Loucy (cell line): ENCODE data around the gene RBSN.

Experiments used
- H2AFZ ChIP-seq: fragments of 200-600 bp; sonication (generic); 2 replicates; pipeline ENCODE4 v1.6.0; 2016; ENCODE audit warnings: antibody characterized with exemption, mild to moderate bottlenecking, low read length, moderate library complexity
- H3F3A ChIP-seq: fragments of 200-600 bp; 2 replicates; pipeline ENCODE4 v1.6.0; 2016; ENCODE audit warnings: antibody characterized with exemption, low read depth, mild to moderate bottlenecking
- H3K27me3 ChIP-seq: fragments of 200-600 bp; sonication (generic); 2 replicates; pipeline ENCODE4 v1.6.1; 2014; ENCODE audit warnings: low read length, mild to moderate bottlenecking; ENCODE audit not compliant: insufficient read depth, poor library complexity, severe bottlenecking
- H3K36me3 ChIP-seq: fragments of 200-600 bp; sonication (generic); 2 replicates; pipeline ENCODE4 v1.6.1; 2016; ENCODE audit warnings: low read length; ENCODE audit not compliant: insufficient read depth
- H3K4me1 ChIP-seq: fragments of 200-600 bp; sonication (generic); 2 replicates; pipeline ENCODE4 v1.5.1; 2014; ENCODE audit warnings: low read length, mild to moderate bottlenecking; ENCODE audit not compliant: insufficient read depth, poor library complexity, severe bottlenecking
- H3K4me2 ChIP-seq: fragments of 200-600 bp; sonication (generic); 2 replicates; pipeline ENCODE4 v1.6.0; 2014; ENCODE audit warnings: antibody characterized with exemption, low read length, low read depth, mild to moderate bottlenecking; ENCODE audit not compliant: poor library complexity, severe bottlenecking
- H3K4me3 ChIP-seq: fragments of 200-600 bp; sonication (generic); 2 replicates; pipeline ENCODE4 v1.5.1; 2014; ENCODE audit warnings: low read length, mild to moderate bottlenecking, mixed read lengths; ENCODE audit not compliant: poor library complexity, severe bottlenecking
- H3K79me2 ChIP-seq: fragments of 200-600 bp; sonication (generic); 2 replicates; pipeline ENCODE4 v1.6.1; 2014; ENCODE audit warnings: low read length; ENCODE audit not compliant: insufficient read depth
- H3K9ac ChIP-seq: fragments of 200-600 bp; sonication (generic); 2 replicates; pipeline ENCODE4 v1.6.0; 2014; ENCODE audit warnings: mild to moderate bottlenecking, low read depth, low read length, moderate library complexity; ENCODE audit not compliant: poor library complexity, severe bottlenecking
- H3K9me2 ChIP-seq: fragments of 200-600 bp; sonication (generic); replicated peaks from 2 replicates; pipeline ENCODE4 v1.6.1; 2016; ENCODE audit warnings: low read depth, low read length, mixed read lengths
- H3K9me3 ChIP-seq: fragments of 200-600 bp; sonication (generic); 2 replicates; pipeline ENCODE4 v1.6.1; 2014; ENCODE audit warnings: mild to moderate bottlenecking, antibody characterized with exemption, low read length, low read depth; ENCODE audit not compliant: insufficient read depth
- H4K20me1 ChIP-seq: fragments of 200-600 bp; sonication (generic); 2 replicates; pipeline ENCODE4 v1.6.0; 2014; ENCODE audit warnings: antibody characterized with exemption, low read length, mild to moderate bottlenecking; ENCODE audit not compliant: insufficient read depth, poor library complexity, severe bottlenecking
- EZH2phosphoT487 ChIP-seq: fragments of 200-600 bp; IDR thresholded peaks from 2 replicates; pipeline ENCODE4 v1.6.1; 2018; ENCODE audit warnings: antibody characterized with exemption, mild to moderate bottlenecking, moderate library complexity, borderline replicate concordance
- TF ChIP-seq, protein P1 (sequence below): fragments of 200-600 bp; sonication (generic); conservative IDR thresholded peaks from 2 replicates; pipeline ENCODE4 v1.5.1; 2014; ENCODE audit warnings: mild to moderate bottlenecking, antibody characterized with exemption, low read length

RBSN gene

DNA sequence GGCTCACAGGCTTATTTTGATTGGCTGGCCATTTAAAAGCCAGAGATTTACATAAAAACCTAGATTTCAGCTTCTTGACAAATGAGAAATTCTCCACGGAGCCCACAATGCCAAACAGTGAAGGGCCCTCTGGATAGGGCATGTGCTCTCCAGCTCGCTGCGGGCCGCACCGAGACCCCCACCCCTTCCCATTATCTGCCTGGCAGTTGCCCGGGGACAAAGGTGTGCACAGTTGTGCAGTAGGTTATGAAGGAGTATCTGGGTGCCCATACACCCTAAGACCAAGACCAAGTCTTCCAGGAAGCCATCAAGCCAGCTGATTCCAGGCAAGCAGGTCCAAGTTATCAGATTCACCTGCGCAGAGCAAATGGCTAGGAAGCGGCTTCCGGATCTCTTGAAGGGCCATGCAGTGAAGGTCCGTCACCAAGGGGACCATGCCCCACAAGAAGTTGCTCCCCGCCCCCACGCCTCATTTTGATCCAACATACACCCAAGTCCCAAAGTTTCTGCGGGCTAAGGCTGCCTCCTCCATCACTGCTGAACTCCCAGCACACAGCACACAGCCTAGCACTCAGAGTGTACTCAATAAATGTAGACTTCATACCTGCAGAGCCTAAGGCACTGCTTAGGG is 35.2 kb downstream of the RBSN start:
- no peaks in the 10 kb centered on the region for H3K9me2 ChIP-seq
- H4K20me1 ChIP-seq: peaks cover 21% of the 10 kb centered on the region
- no peaks in the 10 kb centered on the region for H3K27me3 ChIP-seq
- H2AFZ ChIP-seq: no peak overlapping the region
- H3F3A ChIP-seq: no peaks in the 10 kb centered on the region
- peaks cover 17% of the 10 kb centered on the region for H3K4me1 ChIP-seq
- no peak for TF ChIP-seq EZH2phosphoT487
- TF ChIP-seq, protein P1, sequence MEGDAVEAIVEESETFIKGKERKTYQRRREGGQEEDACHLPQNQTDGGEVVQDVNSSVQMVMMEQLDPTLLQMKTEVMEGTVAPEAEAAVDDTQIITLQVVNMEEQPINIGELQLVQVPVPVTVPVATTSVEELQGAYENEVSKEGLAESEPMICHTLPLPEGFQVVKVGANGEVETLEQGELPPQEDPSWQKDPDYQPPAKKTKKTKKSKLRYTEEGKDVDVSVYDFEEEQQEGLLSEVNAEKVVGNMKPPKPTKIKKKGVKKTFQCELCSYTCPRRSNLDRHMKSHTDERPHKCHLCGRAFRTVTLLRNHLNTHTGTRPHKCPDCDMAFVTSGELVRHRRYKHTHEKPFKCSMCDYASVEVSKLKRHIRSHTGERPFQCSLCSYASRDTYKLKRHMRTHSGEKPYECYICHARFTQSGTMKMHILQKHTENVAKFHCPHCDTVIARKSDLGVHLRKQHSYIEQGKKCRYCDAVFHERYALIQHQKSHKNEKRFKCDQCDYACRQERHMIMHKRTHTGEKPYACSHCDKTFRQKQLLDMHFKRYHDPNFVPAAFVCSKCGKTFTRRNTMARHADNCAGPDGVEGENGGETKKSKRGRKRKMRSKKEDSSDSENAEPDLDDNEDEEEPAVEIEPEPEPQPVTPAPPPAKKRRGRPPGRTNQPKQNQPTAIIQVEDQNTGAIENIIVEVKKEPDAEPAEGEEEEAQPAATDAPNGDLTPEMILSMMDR: no peak
- H3K4me3 ChIP-seq: peak overlapping the region; percentile 96
- no peaks in the 10 kb centered on the region for H3K9me3 ChIP-seq
- H3K79me2 ChIP-seq: peaks cover 27% of the 10 kb centered on the region
- peaks cover 5% of the 10 kb centered on the region; the same call in 1 of the 2 replicates for H3K36me3 ChIP-seq
- H3K9ac ChIP-seq: peak overlapping the region; percentile 92
- peak overlapping the region; percentile 90 for H3K4me2 ChIP-seq

DNA sequence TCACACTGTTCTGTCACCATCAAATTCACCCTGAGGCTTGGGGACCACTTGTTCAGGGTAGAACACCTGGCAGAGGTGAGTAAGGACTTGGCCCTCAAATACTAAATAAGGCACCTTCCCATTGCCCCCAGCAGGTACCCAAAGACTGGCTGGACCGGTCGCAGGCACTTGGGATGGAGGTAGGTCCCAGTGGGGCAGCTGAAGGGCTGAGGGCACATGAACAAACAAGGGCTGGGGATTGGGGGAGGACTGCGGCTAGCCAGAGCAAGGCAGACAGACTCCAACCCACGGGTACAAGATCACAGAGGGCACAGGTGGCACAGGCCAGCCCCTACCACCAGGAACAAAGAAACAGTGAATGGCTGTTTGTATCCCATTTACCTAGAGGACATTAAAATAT is 35.7 kb downstream of the RBSN start:
- Histone ChIP-seq H3K9me3 (no peaks in the 10 kb centered on the region), H2AFZ (no peak overlapping the region), H3K4me2 (peak overlapping the region; percentile 90), H3F3A (no peaks in the 10 kb centered on the region), H3K4me1 (peaks cover 17% of the 10 kb centered on the region), H3K9me2 (no peaks in the 10 kb centered on the region), H3K4me3 (peak overlapping the region; percentile 96), H3K9ac (peak overlapping the region; percentile 92), H3K79me2 (peaks cover 27% of the 10 kb centered on the region), H3K36me3 (peaks cover 10% of the 10 kb centered on the region; the same call in 1 of the 2 replicates), H4K20me1 (peaks cover 21% of the 10 kb centered on the region), H3K27me3 (no peaks in the 10 kb centered on the region)
- TF ChIP-seq, protein P1: no peak
- TF ChIP-seq EZH2phosphoT487: no peak

DNA sequence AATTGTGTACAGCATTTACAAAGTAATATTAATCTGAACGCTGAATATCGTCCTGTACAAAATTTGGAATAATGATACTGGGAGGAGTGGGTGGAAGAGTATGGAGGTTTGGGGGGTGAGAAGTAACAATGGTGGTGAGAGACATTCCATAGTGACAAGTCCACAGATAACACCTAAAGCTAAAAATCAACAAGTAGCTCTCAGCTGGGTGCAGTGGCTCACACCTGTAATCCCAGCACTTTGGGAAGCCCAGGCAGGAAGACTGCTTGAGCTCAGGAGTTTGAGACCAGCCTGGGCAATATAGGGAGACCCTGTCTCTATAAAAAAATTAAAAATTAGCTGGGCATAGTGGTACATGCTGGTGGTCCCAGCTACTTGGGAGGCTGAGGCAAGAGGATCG is 38.9 kb downstream of the RBSN start:
- peaks cover 43% of the 10 kb centered on the region for H3K79me2 ChIP-seq
- no peak overlapping the region for H3K4me2 ChIP-seq
- peaks cover 14% of the 10 kb centered on the region; the same call in 1 of the 2 replicates for H3K36me3 ChIP-seq
- H3K9ac ChIP-seq: no peak overlapping the region
- no peaks in the 10 kb centered on the region for H3K9me2 ChIP-seq
- H3F3A ChIP-seq: no peaks in the 10 kb centered on the region
- H2AFZ ChIP-seq: no peak overlapping the region
- no peak overlapping the region for H3K4me3 ChIP-seq
- peaks cover 17% of the 10 kb centered on the region for H3K4me1 ChIP-seq
- H4K20me1 ChIP-seq: peaks cover 21% of the 10 kb centered on the region
- TF ChIP-seq, protein P1: no peak
- no peak for TF ChIP-seq EZH2phosphoT487
- no peaks in the 10 kb centered on the region for H3K9me3 ChIP-seq
- no peaks in the 10 kb centered on the region for H3K27me3 ChIP-seq
